ENCODE results near the gene CPLX1. TPM values are rescaled to one million over a fixed set of nuclear protein-coding genes. Genes with fewer than 3 reads are reported as not detected.
"Not testable (repeated sequence)": the region's sequence is repeated elsewhere in the genome, so short reads cannot be mapped to it uniquely, and the experiment has no call there.

CPLX1 gene
- total RNA-seq, 1 donor from 2014 or later = 1.2 TPM

DNA sequence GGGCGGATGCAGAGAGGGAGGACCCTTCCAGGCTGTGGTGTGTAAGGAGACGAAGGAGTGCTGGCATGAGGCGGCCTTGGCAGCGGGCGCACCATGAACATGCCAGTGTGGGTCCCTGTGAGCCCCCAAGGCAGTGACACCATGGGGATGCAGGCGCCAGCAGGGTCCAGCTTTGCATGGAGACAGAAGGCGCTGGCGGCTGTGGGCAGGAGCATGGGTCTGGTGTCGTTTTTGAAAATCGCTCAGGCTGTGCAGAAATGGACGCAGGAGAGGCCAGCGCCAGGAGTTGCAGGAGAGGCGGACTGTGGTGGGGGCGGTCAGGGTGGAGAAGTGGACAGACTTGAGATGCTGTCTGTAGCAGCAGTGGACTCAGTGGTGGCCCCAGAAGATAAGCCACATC, 64.2 kb downstream of the CPLX1 start:
- no peak for DNase-seq (ENCODE audit: low read depth)

GRCh38 chr4:761086-761485, 64.8 kb downstream of the CPLX1 start:
- no peak for DNase-seq (ENCODE audit: low read depth)

GRCh38 chr4:760616-761015, 65.3 kb downstream of the CPLX1 start:
- DNase-seq (ENCODE audit: low read depth) = no peak

DNA sequence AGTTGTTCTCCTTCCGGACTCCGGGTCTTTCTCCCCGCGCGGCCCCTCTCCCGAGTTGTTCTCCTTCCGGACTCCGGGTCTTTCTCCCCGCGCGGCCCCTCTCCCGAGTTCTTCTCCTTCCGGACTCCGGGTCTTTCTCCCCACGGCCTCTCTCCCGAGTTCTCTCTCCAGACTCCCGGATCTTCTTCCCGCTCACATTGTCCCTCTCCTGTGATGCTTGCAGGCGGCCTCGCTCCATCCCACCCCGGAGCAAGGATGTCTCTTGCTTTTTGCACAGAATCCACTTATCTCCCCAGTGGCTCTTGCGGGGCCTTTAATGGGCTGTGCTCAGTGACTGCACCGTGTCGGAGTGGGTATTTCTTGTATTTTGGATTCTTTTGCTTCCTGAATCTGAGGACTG, 66.1 kb downstream of the CPLX1 start:
- not testable (repeated sequence) for DNase-seq (ENCODE audit: low read depth)

DNA sequence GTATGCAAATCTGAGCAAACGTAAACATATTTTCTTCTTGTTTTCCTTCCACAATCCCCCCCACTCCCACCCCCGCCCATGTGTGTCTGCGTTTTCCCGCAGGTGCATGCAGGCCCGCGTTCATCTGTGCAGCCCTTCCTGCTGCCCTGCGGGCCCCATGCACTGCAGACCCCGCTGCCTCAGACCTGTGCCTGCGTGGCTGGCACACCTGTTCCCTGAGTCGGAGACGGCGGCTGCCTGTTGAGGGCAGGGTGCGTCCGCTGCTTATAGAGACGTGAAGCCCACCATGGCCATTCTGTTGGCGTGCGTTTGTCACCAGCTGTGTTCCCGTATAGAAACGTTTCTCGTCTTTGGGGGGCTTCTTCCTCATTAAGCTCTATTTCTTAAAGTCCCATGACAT, 68.8 kb downstream of the CPLX1 start:
- DNase-seq (ENCODE audit: low read depth) = no peak

GRCh38 chr4:754221-755120, 71.5 kb downstream of the CPLX1 start:
- no peak for DNase-seq (ENCODE audit: low read depth)

- not testable (repeated sequence) for DNase-seq (ENCODE audit: low read depth)
Observed at GRCh38 chr4:753186-753585, 72.7 kb downstream of the CPLX1 start.

DNA sequence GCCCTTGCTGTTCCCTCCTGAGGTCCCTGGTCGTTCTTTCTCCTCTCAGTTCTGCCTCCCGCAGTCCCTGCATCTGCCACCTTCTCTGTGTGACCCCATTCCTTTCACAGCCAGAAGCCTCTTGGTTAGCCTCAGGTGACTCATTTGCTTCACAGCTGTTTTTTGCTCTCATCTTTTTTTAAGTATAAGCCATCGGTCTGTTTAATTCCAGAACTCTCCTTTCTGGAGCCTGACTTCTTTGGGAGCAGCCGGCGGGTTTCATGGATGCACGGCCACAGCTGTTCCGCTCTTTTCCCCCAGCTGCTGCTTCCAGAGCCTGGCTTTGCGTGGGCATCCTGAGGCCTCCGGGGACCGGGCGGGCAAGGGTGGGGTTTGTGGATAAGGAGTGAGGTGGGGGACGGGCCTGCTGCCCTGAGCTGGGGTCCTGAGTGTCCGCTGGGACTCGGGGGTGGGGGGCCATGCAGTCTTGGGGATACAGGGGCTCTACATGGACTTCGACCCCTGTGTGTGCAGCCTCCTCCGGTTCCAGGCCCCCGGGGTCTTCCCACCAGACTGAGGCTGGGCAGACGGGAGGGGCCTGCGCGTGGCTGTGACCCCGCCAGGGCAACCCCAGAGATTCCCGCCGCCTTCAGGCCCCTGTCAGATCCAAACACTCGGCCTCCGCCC, 73.6 kb downstream of the CPLX1 start:
- DNase-seq (ENCODE audit: low read depth) = peak; percentile 97

GRCh38 chr4:751676-752075, 74.3 kb downstream of the CPLX1 start:
- DNase-seq (ENCODE audit: low read depth) = peak; percentile 83

GRCh38 chr4:749698-750666, 75.9 kb downstream of the CPLX1 start:
- DNase-seq (ENCODE audit: low read depth) = peak; percentile 52

GRCh38 chr4:748461-748860, 77.5 kb downstream of the CPLX1 start:
- DNase-seq (ENCODE audit: low read depth) = no peak

DNA sequence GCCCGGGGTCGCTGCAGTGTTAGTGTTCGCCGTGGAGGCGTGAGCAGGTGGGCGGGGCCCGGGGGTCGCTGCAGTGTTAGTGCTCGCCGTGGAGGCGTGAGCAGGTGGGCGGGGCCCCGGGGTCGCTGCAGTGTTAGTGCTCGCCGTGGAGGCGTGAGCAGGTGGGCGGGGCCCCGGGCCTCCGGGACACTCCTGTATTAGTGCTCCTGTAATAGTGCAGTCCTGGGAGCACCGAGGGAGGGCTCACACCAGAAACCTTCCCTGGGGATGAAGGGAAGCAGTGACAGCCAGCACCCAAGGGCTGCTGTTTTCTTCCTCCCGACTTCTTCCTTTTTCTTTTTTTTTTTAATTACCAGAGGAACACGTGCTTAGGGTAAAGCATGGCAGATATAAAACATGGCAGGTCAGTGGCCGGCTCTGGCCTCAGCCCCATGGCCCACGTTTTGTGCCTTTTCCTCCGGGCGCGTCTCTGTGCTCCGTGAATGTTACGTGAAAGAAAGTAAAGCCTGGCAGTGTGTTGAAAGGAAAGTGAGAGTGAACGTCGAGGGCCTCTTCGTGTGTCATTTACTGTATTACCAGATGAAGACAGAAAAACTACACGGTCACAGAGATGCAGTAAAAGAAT, 78.3 kb downstream of the CPLX1 start:
- DNase-seq (ENCODE audit: low read depth) = no peak

- no peak for DNase-seq (ENCODE audit: low read depth)
Observed at GRCh38 chr4:744212-744841, 81.6 kb downstream of the CPLX1 start.

DNA sequence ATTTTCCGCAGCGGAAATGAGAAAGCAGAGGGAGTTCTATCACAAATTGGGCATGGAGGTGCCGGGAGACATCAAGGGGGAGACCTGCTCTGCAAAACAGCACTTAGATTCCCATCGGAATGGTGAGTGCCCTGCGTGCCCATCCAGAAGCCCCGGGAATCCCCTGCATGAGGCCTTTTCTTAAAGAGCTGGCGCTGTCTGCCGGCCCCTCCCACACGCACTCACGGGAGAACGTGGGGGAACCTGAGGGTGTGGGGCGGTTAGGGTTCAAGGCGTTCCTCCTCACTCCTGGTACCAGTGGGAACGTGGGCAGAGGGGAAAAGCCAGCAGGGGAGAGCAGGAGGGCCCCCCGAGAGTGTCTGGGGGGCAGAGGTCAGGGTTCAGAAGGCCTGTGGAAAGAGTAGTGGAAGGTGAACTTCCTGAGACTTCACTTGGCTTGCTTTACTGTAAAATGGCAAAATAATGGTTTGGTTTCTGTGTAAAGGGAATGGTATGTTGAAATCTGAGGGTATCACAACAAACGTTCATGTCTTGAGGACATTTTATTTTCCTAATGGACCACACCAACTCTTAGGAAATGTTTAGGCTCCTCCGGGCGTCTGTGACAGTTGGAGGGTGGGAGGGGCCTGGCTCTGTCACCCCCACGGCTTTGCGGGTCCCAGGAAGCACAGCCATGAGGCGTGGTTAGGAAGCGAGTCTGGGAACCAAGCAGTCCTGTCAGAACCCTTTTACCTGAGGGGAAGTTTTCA, 82.3 kb downstream of the CPLX1 start:
- DNase-seq (ENCODE audit: low read depth) = no peak

- peak; percentile 74 for DNase-seq (ENCODE audit: low read depth)
Observed at GRCh38 chr4:742742-743311, 83.1 kb downstream of the CPLX1 start.

- DNase-seq (ENCODE audit: low read depth) = no peak
Observed at GRCh38 chr4:742096-742741, 83.7 kb downstream of the CPLX1 start.

DNA sequence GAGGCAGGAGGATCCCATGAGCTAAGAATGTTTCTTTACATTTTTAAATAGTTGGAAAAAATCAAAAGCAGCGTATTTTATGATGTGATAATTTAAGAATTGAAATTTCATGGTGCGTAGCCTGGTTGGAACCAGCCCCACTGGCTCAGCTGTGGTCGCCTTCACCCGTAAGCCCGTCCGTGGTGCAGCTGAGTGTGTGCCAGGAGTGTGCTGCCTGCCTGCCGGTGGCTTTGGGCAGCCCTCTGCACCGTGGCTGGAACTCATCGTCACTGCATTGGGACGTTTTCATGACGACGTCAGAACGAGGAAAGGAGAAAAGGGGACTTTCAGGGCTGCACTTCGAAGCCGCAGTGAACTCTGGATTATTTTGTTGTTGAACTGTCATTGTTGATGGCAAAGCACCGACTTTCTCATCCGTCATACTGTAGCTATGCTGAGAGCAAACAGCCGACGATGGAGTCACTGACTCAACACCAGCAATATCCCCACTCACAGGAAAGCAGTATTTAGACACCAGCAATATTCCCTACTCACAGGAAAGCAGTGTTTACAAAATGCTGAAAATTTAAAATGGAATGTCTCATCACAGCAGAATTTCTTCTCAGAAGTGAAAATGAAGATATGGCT, 85.2 kb downstream of the CPLX1 start:
- DNase-seq (ENCODE audit: low read depth) = peak; percentile 55

- DNase-seq (ENCODE audit: low read depth) = no peak
Observed at GRCh38 chr4:740011-740410, 85.9 kb downstream of the CPLX1 start.
